Anterior cingulate cortex (tissue), 58 donors: ENCODE data around the gene YTHDC1.

Experiments
- DNase-seq, 58 donors: peaks; one replicate each; lab custom pipeline; 2025; lab: John Stamatoyannopoulos, UW

Gene YTHDC1

GRCh38 chr4:68360231-68360968 lies 10.5 kb upstream of the YTHDC1 start:
- no peak for DNase-seq

GRCh38 chr4:68359508-68359907 lies 9.6 kb upstream of the YTHDC1 start:
- no peak for DNase-seq

- DNase-seq: no peak
Measured at GRCh38 chr4:68358988-68359387, 9.1 kb upstream of the YTHDC1 start.

- no peak for DNase-seq
Measured at GRCh38 chr4:68352791-68353190, 2.9 kb upstream of the YTHDC1 start.

GRCh38 chr4:68349279-68349648 lies 626 bp downstream of the YTHDC1 start:
- DNase-seq: peak in 17 of 58 donors; percentile 6 to 73 (median 46)

- no peak for DNase-seq
Measured at GRCh38 chr4:68348577-68348976, 1.3 kb downstream of the YTHDC1 start.

GRCh38 chr4:68347845-68348244 lies 2.0 kb downstream of the YTHDC1 start:
- no peak for DNase-seq

GRCh38 chr4:68346461-68346860 lies 3.4 kb downstream of the YTHDC1 start:
- no peak for DNase-seq

GRCh38 chr4:68344785-68345184 lies 5.1 kb downstream of the YTHDC1 start:
- no peak for DNase-seq

GRCh38 chr4:68344049-68344448 lies 5.8 kb downstream of the YTHDC1 start:
- no peak for DNase-seq

- DNase-seq: peak in 1 of 58 donors; percentile 12
Measured at GRCh38 chr4:68342134-68342533, 7.8 kb downstream of the YTHDC1 start.

- DNase-seq: no peak
Measured at GRCh38 chr4:68338625-68339024, 11.3 kb downstream of the YTHDC1 start.

- DNase-seq: no peak
Measured at GRCh38 chr4:68337522-68337921, 12.4 kb downstream of the YTHDC1 start.

- no peak for DNase-seq
Measured at GRCh38 chr4:68337004-68337403, 12.9 kb downstream of the YTHDC1 start.

- no peak for DNase-seq
Measured at GRCh38 chr4:68336530-68336929, 13.4 kb downstream of the YTHDC1 start.

- DNase-seq: no peak
Measured at GRCh38 chr4:68326141-68326540, 23.7 kb downstream of the YTHDC1 start.

- DNase-seq: no peak
Measured at GRCh38 chr4:68324519-68325262, 25.2 kb downstream of the YTHDC1 start.

- DNase-seq: no peak
Measured at GRCh38 chr4:68319040-68319439, 30.9 kb downstream of the YTHDC1 start.

- DNase-seq: no peak
Measured at GRCh38 chr4:68316193-68316969, 33.5 kb downstream of the YTHDC1 start.

- no peak for DNase-seq
Measured at GRCh38 chr4:68310651-68311247, 39.1 kb downstream of the YTHDC1 start.

GRCh38 chr4:68304731-68305130 lies 45.2 kb downstream of the YTHDC1 start:
- no peak for DNase-seq
